ENCODE measurements around the gene CDH20. TPM values are rescaled to one million over a fixed set of nuclear protein-coding genes. Genes with fewer than 3 reads are reported as not detected.
A peak's percentile ranks its signal among the peaks of the same experiment; 100 is the strongest.

CDH20 gene
- total RNA-seq, 2 experiments from 2014 or later = not detected

- Mint-ChIP-seq H3K36me3 (ENCODE audit: low read depth) (no peaks in the 10 kb centered on the region), H3K27me3 (ENCODE audit: low read depth) (no peaks in the 10 kb centered on the region), H3K4me1 (ENCODE audit: low read depth) (no peaks in the 10 kb centered on the region), H3K9me3 (ENCODE audit: insufficient read depth) (no peaks in the 10 kb centered on the region), H3K27ac (no peak overlapping the region), H3K4me3 (no peak overlapping the region)
- ATAC-seq (no peak), DNase-seq (no peak)
- ChIA-PET CTCF (no interaction called here), POLR2A (no interaction called here)
Measured at GRCh38 chr18:61400016-61400635, 66.9 kb downstream of the CDH20 start.

DNA sequence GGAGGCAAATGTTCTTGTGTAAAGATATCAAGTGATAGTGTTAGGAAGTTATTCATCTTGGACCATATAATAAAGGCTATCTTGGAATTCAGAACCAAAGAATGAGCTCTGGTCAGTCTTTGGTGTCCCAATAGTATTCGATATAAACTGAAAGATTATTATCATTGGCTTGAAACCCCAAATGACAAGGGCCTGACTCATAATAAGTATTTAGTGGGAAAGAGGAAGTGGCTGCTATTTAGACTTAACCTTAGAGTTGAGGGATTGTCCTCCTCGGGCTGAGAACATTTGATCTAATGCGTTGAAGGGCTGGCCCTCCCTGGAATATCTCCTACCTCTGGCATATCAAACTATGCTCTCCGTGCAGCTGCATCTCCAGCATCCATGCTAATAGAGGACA is 67.5 kb downstream of the CDH20 start:
- H3K27me3 Mint-ChIP-seq (ENCODE audit: low read depth) = no peaks in the 10 kb centered on the region
- H3K9me3 Mint-ChIP-seq (ENCODE audit: insufficient read depth) = no peaks in the 10 kb centered on the region
- POLR2A ChIA-PET = no interaction called here
- H3K36me3 Mint-ChIP-seq (ENCODE audit: low read depth) = no peaks in the 10 kb centered on the region
- ATAC-seq = no peak
- no peak overlapping the region for H3K27ac Mint-ChIP-seq
- CTCF ChIA-PET = no interaction called here
- H3K4me3 Mint-ChIP-seq = no peak overlapping the region
- no peak for DNase-seq
- H3K4me1 Mint-ChIP-seq (ENCODE audit: low read depth) = no peaks in the 10 kb centered on the region

- Mint-ChIP-seq H3K36me3 (ENCODE audit: low read depth) (no peaks in the 10 kb centered on the region), H3K27me3 (ENCODE audit: low read depth) (no peaks in the 10 kb centered on the region), H3K4me1 (ENCODE audit: low read depth) (no peaks in the 10 kb centered on the region), H3K9me3 (ENCODE audit: insufficient read depth) (no peaks in the 10 kb centered on the region), H3K4me3 (no peak overlapping the region), H3K27ac (no peak overlapping the region)
- no peak for ATAC-seq
- POLR2A ChIA-PET = no interaction called here
- CTCF ChIA-PET = no interaction called here
- no peak for DNase-seq
Measured at GRCh38 chr18:61402726-61403125, 69.5 kb downstream of the CDH20 start.

GRCh38 chr18:61413396-61413795 is 80.2 kb downstream of the CDH20 start:
- Mint-ChIP-seq H3K9me3 (ENCODE audit: insufficient read depth) (no peaks in the 10 kb centered on the region), H3K27ac (no peak overlapping the region), H3K36me3 (ENCODE audit: low read depth) (no peaks in the 10 kb centered on the region), H3K4me1 (ENCODE audit: low read depth) (no peaks in the 10 kb centered on the region), H3K27me3 (ENCODE audit: low read depth) (no peaks in the 10 kb centered on the region), H3K4me3 (no peak overlapping the region)
- ChIA-PET POLR2A (no interaction called here), CTCF (no interaction called here)
- DNase-seq (no peak), ATAC-seq (no peak)

DNA sequence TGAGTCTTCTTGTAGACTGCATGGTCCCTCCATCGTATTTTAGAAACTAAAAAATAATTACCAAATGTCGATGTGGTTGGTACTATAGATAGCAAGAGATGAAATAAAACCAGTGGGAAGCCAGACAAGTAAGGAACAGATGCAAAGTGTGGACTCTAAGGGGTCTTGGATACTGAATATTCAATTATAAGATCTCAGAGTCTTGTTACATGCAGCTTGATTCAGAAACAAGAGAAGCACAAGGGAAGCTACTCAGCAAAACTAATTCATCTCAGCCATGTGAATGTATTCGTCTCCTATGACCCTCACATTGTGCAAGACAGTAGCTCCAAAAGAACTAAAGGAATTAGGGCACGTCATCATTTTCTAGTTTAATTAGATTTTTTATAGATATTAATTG is 80.9 kb downstream of the CDH20 start:
- CTCF ChIA-PET = no interaction called here
- ATAC-seq (no peak), DNase-seq (no peak)
- no peaks in the 10 kb centered on the region for H3K9me3 Mint-ChIP-seq (ENCODE audit: insufficient read depth)
- H3K27me3 Mint-ChIP-seq (ENCODE audit: low read depth) = no peaks in the 10 kb centered on the region
- POLR2A ChIA-PET = no interaction called here
- no peak overlapping the region for H3K4me3 Mint-ChIP-seq
- no peak overlapping the region for H3K27ac Mint-ChIP-seq
- no peaks in the 10 kb centered on the region for H3K4me1 Mint-ChIP-seq (ENCODE audit: low read depth)
- no peaks in the 10 kb centered on the region for H3K36me3 Mint-ChIP-seq (ENCODE audit: low read depth)

DNA sequence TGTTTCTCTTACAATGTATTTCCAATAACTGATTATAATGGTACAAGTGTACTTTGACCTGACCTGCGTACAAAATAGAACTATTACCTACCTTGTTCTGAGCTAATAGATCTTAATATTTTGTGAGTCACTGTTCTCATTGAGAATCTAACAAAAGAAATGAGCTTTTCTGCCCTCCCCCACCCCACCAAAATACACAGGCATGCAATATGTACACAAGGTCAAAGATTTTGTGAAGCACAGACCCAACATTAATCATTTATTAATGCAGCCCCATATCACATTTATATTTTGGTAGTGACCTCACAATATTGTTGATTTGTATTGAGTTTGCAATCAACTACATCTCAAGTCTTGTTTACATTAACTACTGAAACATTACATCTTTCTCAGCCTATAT is 86.5 kb downstream of the CDH20 start:
- Mint-ChIP-seq H3K27me3 (ENCODE audit: low read depth) (no peaks in the 10 kb centered on the region), H3K27ac (no peak overlapping the region), H3K36me3 (ENCODE audit: low read depth) (no peaks in the 10 kb centered on the region), H3K4me1 (ENCODE audit: low read depth) (no peaks in the 10 kb centered on the region), H3K4me3 (no peak overlapping the region), H3K9me3 (ENCODE audit: insufficient read depth) (no peaks in the 10 kb centered on the region)
- CTCF ChIA-PET = no interaction called here
- ATAC-seq (no peak), DNase-seq (no peak)
- POLR2A ChIA-PET = no interaction called here

- no peak for ATAC-seq
- Mint-ChIP-seq H3K36me3 (ENCODE audit: low read depth) (no peaks in the 10 kb centered on the region), H3K27ac (no peak overlapping the region), H3K9me3 (ENCODE audit: insufficient read depth) (no peaks in the 10 kb centered on the region), H3K4me3 (no peak overlapping the region), H3K27me3 (ENCODE audit: low read depth) (no peaks in the 10 kb centered on the region), H3K4me1 (ENCODE audit: low read depth) (no peaks in the 10 kb centered on the region)
- DNase-seq = no peak
- ChIA-PET POLR2A (no interaction called here), CTCF (no interaction called here)
Measured at GRCh38 chr18:61420218-61420885, 87.1 kb downstream of the CDH20 start.

GRCh38 chr18:61426492-61427053 is 93.3 kb downstream of the CDH20 start:
- ChIA-PET CTCF (no interaction called here), POLR2A (no interaction called here)
- H3K4me3 Mint-ChIP-seq = no peak overlapping the region
- H3K9me3 Mint-ChIP-seq (ENCODE audit: insufficient read depth) = no peaks in the 10 kb centered on the region
- no peak for ATAC-seq
- H3K4me1 Mint-ChIP-seq (ENCODE audit: low read depth) = no peaks in the 10 kb centered on the region
- no peak overlapping the region for H3K27ac Mint-ChIP-seq
- H3K27me3 Mint-ChIP-seq (ENCODE audit: low read depth) = no peaks in the 10 kb centered on the region
- no peaks in the 10 kb centered on the region for H3K36me3 Mint-ChIP-seq (ENCODE audit: low read depth)
- DNase-seq = no peak

GRCh38 chr18:61428266-61428665 is 95.0 kb downstream of the CDH20 start:
- no peaks in the 10 kb centered on the region for H3K4me1 Mint-ChIP-seq (ENCODE audit: low read depth)
- no peak for ATAC-seq
- no peak overlapping the region for H3K4me3 Mint-ChIP-seq
- H3K9me3 Mint-ChIP-seq (ENCODE audit: insufficient read depth) = no peaks in the 10 kb centered on the region
- H3K27me3 Mint-ChIP-seq (ENCODE audit: low read depth) = no peaks in the 10 kb centered on the region
- DNase-seq = no peak
- no peaks in the 10 kb centered on the region for H3K36me3 Mint-ChIP-seq (ENCODE audit: low read depth)
- H3K27ac Mint-ChIP-seq = no peak overlapping the region
- POLR2A ChIA-PET = no interaction called here
- CTCF ChIA-PET = no interaction called here

- no peak overlapping the region for H3K27ac Mint-ChIP-seq
- ATAC-seq = no peak
- no peak overlapping the region for H3K4me3 Mint-ChIP-seq
- DNase-seq = no peak
- H3K9me3 Mint-ChIP-seq (ENCODE audit: insufficient read depth) = no peaks in the 10 kb centered on the region
- POLR2A ChIA-PET = no interaction called here
- no peaks in the 10 kb centered on the region for H3K36me3 Mint-ChIP-seq (ENCODE audit: low read depth)
- H3K27me3 Mint-ChIP-seq (ENCODE audit: low read depth) = no peaks in the 10 kb centered on the region
- H3K4me1 Mint-ChIP-seq (ENCODE audit: low read depth) = no peaks in the 10 kb centered on the region
- CTCF ChIA-PET = no interaction called here
Measured at GRCh38 chr18:61432590-61432989, 99.4 kb downstream of the CDH20 start.

- H3K4me3 Mint-ChIP-seq = no peak overlapping the region
- ATAC-seq = peak; percentile 47
- no peaks in the 10 kb centered on the region for H3K27me3 Mint-ChIP-seq (ENCODE audit: low read depth)
- no peaks in the 10 kb centered on the region for H3K4me1 Mint-ChIP-seq (ENCODE audit: low read depth)
- H3K27ac Mint-ChIP-seq = no peak overlapping the region
- no peaks in the 10 kb centered on the region for H3K9me3 Mint-ChIP-seq (ENCODE audit: insufficient read depth)
- POLR2A ChIA-PET = no interaction called here
- DNase-seq = no peak
- no peaks in the 10 kb centered on the region for H3K36me3 Mint-ChIP-seq (ENCODE audit: low read depth)
- CTCF ChIA-PET = interaction anchor here (1.2 kb wide), 1 partner anchor 13 kb away, joined by 3 read pairs; no protein-coding TSS in a partner anchor
Measured at GRCh38 chr18:61435064-61435652, 101.9 kb downstream of the CDH20 start.

DNA sequence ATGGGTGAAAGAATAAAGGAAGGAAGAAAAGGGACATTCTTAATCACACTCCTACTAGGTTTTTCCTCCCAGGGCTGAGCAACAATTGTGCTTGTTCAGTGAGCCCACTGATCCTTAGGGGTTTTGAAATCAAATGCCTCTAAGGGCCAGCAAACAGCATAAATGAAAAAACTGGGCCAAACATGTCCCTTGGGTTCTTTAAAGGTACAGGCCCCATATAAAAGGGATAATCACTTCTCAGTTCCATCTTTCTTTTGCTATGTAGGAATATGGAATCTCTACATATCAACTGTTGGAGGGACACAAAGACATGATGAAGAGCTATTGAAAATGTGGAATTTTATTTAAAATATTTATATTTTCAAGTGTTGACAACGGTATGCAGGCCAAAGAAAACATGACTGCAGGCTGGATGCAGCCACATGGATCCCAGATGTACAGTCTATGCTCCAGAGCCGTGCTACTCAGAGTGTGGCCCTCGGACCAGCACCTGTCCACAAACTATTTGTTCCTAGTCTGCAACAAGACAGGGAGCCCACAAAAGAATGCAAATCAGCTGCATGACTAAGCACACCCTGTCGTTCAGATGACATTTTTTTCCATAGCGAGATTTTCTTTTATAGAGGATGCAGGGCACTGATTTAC is 110.0 kb downstream of the CDH20 start:
- ATAC-seq (no peak), DNase-seq (no peak)
- Mint-ChIP-seq H3K4me3 (no peak overlapping the region), H3K4me1 (ENCODE audit: low read depth) (no peaks in the 10 kb centered on the region), H3K36me3 (ENCODE audit: low read depth) (no peaks in the 10 kb centered on the region), H3K9me3 (ENCODE audit: insufficient read depth) (no peaks in the 10 kb centered on the region), H3K27me3 (ENCODE audit: low read depth) (no peaks in the 10 kb centered on the region), H3K27ac (no peak overlapping the region)
- CTCF ChIA-PET = no interaction called here
- POLR2A ChIA-PET = no interaction called here
